Stimulated activated CD4-positive, alpha-beta T cell treated with anti-CD3 and anti-CD28 coated beads, Interleukin-15, amount 100 ng/mL, for 48 hours (primary cell): ENCODE data around the gene CD53.

Experiments used
- DNase-seq, 2 donors: peaks; one replicate each; pipeline ENCODE4 v3.0.0-alpha.2; 2020; ENCODE audit warnings: low read depth in 2 of 2

The CD53 gene

DNA sequence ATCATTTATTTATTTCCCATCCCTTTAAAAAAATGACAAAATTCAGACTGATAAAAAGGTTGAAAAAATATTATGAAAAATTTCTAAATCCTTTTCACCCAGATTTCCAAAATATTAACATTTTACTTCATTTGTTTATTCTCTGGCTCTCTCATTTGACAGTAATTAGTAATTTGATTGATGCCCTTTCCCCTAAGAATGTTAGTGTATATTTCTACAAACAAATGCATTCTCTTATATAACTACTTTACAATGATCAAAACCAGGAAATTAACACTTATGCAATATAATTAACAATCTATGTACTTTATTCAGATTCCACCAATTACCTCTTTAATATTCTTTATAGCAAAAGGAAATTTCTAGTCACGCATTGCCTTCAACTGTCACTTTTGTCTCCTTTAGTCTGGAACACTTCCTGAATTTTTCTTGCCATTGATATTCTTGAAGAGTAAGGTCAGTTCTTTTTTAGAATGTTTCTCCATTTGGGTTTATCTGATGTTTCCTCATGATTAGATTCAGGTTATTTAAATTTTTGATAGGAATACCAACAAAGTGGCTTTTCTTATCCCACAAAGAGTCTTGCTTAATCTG, 3.9 kb downstream of the CD53 start:
- DNase-seq: no peak

DNA sequence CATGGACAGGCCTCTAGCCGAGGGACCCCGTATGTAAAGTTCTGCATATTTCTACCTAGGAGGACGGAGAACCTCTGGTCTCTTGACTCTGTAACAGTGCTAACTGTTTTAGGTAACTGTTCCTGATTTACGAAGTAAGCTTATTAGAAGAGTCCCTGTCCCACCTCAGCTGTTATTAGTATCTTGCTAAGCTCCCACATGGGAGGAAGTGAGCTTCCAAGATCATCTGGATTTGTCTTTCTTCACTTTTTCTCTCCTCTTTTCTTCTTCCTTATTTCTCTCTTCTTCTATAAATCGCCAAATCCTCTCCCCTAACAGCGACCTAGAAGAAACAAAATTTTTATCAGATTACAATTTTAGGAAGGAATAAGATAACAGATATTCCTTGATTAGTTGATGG, 4.4 kb downstream of the CD53 start:
- no peak for DNase-seq

- DNase-seq: no peak
Measured at GRCh38 chr1:110877776-110878175, 4.8 kb downstream of the CD53 start.

DNA sequence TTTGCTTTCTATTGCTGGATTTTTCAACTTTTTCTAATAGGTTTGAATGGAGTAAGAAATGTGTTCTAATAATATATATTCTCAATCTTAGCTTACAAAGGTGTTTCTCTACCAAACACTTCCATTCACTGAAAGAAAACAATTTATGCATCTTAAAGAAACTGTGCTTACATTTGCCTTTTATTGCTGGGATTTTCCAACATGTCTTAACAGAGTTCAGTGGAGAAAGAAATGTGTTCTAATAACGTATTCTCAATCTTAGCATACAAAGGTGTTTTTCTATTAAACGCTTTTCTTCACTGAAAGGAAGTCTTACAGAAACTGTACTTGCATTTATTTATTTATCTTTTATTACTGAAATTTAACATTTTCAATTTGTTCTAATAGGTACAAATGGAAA, 5.6 kb downstream of the CD53 start:
- DNase-seq: no peak

- DNase-seq: no peak
Measured at GRCh38 chr1:110878993-110879392, 6.0 kb downstream of the CD53 start.

DNA sequence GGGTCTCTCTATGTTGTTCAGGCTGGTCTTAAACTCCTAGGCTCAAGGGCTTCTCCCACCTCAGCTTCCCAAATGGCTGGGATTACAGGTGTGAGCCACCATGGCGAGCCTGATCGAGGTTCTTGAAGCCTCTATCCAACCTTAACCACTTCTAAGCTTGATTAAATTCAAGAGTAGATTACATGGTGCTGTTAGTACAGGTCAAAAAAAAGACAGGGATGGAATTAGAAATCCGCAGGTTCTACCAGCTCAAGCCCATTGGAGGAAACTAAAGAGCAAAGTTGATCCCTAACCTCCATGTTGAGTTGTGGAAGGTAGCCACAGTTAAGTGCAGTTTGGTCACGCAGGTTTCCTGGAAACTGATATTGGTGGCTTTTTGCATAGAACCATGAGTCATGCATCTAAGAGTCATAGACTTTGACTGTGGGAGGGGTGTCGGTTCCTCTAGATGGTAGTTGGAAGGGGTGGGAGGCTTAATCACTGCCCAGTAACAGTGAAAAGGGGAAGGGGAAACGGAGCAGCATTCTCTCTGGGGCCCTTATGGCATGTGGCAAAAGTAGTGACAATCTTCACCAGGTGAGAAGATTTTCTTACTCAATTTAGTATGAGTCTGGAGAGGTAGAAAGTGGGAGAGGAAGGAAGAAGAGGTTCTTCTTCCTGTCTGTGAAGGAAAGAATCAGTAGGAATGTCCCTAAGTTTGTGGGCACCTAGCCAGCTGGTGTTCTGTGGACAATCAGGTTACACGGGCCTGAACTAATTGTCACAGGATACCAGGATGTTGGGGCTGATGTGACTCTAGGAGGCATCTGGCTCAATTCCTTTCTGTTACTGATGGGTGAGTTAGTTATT, 7.0 kb downstream of the CD53 start:
- DNase-seq: peak; percentile 59 to 64

GRCh38 chr1:110880708-110881374, 7.9 kb downstream of the CD53 start:
- DNase-seq: peak; percentile 33 to 46

DNA sequence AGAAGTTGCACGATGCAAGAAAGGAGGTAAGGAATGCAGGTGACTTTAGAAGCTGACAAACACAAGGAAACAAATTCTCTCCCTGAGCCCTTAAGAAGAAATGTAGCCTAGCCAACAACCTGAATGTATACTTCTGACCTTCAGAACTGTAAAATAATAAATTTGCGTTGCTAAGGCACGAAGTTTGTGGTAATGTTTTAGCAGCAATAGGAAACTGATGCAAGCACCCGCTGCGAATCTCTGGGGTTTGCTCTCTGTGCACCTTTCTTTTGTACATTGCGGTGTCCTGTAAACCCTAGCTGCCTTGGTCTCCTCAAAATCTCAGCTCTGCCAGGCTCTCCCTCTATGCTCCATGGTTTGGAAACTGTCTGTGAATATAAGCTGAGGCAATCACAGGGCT, 15.1 kb downstream of the CD53 start:
- no peak for DNase-seq

DNA sequence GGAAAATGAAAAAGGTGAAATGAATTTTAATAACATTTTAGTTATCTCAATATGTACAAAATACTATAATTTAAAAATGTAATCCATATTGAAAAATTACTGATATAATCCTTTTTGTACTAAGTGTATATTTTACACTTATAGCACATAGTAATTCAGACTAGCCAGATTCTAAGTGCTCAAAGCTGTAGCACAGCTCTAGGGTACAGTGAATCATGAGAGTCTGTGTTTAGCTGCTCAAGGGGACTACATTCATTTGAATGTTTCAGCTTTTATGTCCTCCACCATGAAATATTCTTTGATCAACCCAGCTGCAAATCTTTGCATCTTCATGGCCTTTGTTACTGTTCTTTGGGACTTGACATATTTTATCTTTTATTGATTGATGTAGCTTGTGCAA, 15.7 kb downstream of the CD53 start:
- DNase-seq: no peak

- DNase-seq: no peak
Measured at GRCh38 chr1:110890474-110891196, 17.7 kb downstream of the CD53 start.

DNA sequence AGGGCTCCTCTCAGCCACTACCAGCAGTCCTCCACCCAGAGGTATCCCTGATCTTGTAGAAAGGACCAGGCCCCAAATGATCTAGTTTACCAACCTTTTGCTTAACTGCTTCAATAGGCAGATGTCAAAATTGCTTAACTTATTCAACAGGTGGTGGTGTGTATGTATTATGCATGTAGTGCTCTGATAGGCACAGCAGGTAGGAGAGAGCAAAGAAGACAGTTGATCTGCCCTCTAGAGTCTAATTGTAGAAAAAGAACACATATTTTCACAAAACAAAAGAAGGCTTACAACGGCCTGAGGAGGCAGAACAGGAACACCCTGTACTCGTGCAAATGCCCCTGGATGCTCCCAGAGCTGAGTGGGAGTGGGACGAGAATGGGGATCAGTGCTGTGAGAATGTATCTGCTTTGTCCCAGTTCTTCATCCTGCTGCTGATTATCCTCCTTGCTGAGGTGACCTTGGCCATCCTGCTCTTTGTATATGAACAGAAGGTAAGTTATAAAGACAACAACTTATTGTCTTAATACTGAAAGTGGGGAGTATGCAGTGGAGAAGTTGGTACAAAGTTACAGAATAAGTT, 21.1 kb downstream of the CD53 start:
- no peak for DNase-seq

DNA sequence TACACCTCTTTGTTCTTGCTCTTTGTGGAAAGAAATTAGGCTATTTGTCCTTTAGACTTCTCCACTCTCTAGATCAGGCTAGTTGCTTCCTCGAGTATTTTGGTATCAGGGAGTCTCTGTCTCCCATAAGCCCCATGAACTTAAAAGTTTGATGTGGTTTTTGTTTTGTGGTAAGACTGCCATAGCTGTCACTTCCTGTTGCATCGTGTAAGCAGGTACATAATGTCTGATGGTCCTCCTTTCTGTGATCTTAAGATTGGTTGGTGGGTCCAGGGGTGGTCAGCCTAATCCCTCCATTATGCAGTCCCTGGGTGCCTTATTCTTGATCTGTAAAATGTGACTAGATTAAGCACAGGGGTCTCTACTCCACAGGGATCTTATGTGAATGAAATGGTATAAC, 23.1 kb downstream of the CD53 start:
- DNase-seq: no peak

DNA sequence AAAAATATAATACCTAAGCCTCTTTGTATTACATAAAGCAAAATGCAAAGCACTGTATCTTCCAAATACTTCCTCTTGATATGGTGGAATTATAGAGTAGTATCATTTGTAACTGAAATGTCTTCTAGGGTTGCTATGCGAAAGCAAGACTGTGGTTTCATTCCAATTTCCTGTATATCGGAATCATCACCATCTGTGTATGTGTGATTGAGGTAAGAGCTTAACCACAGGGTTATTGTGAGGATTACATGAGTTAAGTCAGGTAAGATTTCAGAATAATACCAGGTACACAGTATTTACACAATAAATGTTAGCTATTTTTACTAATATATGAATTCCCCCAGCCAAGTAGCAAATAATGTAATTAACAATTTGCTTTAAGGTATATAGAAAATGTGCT, 24.7 kb downstream of the CD53 start:
- no peak for DNase-seq

DNA sequence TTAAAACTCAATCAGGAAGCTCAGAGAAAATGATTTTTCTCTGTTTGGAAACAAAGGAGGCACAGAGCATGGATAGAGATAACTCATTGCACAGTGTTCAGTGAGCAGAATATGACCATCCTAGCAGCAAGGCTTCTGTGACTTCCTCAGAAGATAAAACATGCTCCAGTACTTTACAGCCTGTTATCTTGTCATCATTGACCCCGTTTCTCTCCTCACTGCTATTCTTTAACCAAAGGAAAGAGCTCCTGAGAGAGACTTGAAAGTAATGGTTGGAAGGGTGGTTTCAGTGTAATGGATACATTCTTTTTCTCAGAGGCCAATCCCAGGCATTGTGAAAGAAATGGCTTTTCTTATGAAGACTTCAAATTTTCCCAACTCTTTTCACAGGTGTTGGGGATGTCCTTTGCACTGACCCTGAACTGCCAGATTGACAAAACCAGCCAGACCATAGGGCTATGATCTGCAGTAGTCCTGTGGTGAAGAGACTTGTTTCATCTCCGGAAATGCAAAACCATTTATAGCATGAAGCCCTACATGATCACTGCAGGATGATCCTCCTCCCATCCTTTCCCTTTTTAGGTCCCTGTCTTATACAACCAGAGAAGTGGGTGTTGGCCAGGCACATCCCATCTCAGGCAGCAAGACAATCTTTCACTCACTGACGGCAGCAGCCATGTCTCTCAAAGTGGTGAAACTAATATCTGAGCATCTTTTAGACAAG, 25.9 kb downstream of the CD53 start:
- DNase-seq: no peak

DNA sequence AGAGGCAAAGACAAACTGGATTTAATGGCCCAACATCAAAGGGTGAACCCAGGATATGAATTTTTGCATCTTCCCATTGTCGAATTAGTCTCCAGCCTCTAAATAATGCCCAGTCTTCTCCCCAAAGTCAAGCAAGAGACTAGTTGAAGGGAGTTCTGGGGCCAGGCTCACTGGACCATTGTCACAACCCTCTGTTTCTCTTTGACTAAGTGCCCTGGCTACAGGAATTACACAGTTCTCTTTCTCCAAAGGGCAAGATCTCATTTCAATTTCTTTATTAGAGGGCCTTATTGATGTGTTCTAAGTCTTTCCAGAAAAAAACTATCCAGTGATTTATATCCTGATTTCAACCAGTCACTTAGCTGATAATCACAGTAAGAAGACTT, 26.5 kb downstream of the CD53 start:
- DNase-seq: no peak

GRCh38 chr1:110902820-110903463, 30.0 kb downstream of the CD53 start:
- no peak for DNase-seq

- DNase-seq: no peak
Measured at GRCh38 chr1:110903853-110904500, 31.0 kb downstream of the CD53 start.

GRCh38 chr1:110912784-110913183, 39.8 kb downstream of the CD53 start:
- no peak for DNase-seq

GRCh38 chr1:110914676-110915075, 41.7 kb downstream of the CD53 start:
- no peak for DNase-seq

GRCh38 chr1:110915804-110916203, 42.9 kb downstream of the CD53 start:
- no peak for DNase-seq
